Suppressor macrophage (primary cell): ENCODE measurements around the gene MTF1.

Experiments
- DNase-seq, 4 experiments: peaks; one replicate each; pipeline ENCODE4 v3.0.0-alpha.2; 2020 to 2022

Gene MTF1

DNA sequence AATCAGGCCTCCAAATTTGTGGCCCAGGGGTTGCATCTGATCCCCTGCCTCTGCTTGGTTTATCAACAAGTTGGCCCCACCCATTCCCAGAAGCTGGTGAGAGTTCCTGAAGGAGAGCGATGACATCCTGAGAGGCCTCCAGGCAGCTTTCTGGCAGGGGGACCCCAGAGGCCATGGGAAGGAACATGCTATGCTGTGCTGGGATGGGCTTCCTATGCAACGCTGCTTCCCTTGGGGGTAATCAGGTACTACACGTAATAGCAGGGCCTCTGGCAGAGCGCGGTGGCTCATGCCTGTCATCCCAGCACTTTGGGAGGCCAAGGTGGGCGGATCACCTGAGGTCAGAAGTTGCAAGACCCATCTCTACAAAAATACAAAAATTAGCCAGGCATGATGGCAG lies 8.4 kb upstream of the MTF1 start:
- no peak for DNase-seq

DNA sequence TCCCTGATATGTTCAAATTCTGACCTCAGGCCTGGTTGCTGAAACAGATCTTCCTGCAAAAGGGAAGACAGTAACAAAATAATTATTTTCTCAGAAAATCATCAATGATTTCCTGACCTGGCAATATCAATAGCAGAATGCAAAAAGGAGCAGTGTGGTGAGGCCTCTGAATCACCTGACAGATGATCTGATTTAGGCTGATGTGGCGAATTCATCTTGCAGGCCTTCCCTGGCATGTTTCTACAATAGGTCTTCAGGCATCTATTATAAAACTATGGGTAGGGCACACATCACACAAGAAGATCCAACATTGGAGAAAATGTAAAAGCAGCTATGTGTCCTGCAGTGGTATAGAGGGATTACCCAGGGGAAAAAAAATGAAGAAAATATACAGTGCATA lies 7.1 kb upstream of the MTF1 start:
- no peak for DNase-seq

DNA sequence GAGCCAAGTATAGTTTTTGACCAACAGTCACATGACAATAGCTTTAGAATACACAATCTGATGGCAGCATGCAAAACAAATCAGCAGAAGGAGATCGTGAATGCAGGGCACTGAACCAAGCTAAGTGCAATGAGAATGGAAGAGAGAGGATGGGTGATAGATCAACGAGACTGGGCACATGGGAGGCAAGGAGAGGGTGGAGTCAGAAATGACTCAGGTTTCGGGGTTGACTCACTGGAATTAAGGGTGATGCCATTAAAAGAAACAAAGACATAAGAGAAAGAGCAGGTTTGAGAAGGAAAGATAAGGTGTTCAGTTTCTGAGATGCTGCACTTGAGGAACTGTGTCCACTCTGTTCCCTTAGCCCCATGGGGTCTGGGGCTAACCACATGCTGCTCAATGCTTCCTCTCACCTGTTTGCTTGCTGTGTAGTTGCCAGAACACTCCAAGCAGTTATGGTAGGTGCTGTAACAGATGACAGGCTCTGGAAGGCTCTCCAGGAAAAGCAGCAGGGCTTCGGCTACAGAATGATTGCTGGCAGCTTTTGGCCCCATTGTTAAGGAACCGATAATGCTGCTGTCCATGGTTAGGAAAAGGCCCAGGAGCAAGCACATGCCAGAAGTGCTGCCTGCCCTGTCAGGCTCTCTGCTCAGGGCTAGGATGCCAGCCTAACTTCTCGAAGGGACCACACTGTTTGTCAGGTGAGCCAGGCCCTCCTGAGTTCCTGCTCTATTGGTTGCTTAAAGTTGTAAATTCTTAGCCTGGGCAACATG lies 6.1 kb upstream of the MTF1 start:
- DNase-seq = no peak

DNA sequence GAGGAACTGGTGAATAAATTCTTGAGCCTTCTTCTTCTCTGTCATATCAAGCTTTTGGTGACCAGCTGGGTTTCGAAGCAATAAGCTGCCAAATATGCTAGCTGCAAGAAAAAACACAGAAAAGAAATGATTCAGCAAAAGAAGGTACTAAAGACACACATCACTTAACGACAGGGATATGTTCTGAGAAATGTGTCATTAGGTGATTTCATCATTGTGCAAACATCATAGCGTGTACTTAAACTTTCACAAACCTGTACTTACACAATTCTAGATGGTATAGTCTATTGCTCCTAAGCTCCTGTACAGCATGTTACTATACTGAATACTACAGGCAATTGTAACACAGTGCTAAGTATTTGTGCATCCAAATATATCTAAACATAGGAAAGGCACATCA lies 2.9 kb upstream of the MTF1 start:
- no peak for DNase-seq

DNA sequence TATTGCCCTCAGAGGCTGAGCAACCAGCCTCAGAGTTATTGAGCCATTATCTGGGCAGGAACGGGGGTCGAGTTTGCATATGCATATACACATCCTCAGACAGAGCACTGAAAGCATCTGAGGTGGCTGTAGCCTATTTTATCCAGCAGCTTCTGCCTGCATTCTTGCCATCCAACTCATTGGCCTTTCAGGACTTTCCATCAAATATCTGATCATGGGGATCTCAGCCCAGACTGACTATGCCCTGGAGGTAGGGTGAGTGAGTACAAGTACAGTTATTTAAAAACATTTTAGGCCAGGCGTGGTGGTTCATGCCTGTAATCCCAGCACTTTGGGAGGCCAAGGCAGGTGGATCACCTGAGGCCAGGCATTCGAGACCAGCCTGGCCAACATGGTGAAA lies 1.8 kb upstream of the MTF1 start:
- DNase-seq = no peak

DNA sequence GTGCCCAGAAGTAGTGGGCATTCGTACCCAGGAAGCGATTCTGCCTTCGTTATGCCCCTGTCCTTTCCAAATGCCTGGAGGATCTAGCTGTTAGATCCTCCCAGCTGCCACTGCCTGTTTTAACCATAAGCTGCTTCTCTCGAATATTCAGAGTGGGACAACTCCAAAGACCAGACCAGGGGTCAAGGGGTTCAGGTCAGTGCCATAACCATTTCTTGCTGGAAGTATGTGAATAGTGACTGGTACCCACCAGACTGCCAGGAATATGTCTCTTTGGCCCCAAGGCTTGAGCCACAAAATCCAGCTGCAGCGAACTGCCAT lies 914 bp upstream of the MTF1 start:
- no peak for DNase-seq

DNA sequence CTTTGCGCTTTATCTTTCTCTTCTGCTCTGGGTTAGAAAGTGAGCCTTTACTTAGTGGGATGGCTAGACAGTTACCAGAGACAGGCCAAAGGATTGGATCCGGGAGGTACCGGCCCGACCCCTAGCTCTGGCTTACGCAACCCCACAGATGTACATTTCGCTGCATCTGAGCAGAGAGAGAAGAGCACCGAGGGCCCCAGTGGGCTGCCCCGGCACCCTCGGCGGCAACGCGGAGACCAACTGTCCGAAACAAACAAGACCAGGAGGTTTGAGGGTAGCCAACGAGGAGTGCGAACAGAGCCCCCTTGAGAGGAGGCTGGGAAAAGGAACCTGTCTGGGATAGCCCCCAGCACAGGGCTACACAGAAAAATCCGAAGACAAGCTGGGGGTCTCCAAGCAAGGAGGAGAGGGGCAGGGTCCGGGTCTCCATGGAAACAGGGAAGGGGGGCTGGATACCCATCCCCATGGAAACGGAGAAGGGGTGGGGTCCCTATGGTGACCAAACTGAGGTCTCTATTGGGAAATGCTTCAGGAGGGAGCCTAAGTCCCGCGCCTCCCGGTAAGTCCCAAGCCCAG lies 373 bp downstream of the MTF1 start:
- DNase-seq = peak; percentile 20 to 37 (median 23)

DNA sequence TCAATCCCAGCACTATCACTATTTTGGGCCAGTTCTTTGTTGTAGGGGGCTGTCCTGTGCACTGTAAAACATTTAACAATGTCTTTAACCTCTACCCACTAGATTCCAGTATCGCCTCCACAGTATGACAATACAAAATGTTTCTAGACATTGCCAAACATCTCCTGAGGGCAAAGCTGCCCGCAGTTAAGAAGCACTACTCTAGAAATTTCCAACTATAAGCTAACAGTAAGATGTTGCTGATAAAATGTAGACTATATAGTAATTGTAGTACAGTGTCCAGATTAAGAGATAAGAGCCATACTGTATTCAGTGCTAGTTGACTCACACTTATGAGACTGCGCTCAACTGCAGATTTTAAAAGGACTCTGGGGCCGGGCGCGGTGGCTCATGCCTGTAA lies 5.0 kb downstream of the MTF1 start:
- DNase-seq = no peak

DNA sequence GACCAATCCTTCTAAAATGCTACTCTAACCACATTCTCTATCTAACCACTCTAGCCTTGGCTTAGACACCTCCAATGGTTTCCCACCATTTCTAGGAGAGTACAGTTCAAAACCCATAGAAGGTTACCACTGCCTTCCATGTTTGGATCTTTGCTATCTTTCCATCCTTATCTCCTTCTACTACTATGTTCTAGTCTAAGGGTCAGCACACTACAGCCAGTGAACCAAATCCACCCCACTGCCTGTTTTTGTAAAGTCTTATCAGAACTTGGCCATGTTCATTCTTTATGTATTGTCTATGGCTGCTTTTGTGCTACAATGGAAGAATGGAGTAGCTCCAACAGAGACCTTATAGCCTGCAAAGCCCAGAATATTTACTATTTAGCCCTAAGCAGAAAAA lies 6.2 kb downstream of the MTF1 start:
- DNase-seq = no peak

DNA sequence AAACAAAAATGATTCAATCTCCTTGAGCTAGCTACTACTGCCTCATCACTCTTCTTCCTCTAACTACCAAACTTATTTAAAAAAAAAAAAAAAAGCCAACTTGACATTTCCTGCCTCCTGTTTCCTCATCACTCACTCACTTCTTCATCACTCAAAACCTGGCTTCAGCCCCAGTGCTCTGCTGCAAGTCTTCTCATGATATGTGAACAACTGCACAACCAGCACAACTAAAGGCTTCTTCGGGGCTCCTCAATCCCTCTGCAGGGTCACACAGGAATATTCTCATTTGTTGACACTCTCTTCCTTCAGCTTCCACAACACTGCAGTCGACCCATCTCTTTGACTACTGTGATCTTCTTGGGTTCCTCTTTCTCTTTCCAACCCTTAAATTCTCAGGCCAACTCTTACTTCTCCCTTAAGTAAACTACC lies 7.6 kb downstream of the MTF1 start:
- DNase-seq = peak; percentile 58 to 72 (median 66)

DNA sequence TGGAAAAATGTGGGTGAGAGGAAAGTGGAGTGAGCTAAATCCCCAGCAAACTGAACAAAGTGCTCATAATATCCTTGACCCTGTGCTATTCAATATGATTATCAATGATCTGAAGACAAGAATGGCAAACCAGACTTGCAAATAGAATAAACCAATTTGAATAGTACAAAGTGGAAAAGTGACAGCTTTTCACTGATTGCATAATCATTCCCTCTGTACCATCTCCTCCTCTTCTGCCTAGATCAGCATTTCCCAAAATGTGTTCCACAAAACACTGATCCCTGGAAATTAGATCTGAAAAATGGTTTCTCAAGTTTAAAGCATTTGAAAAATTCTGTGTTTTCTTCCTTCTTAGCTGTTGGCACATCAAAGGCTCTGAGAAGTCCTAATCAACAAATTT lies 8.1 kb downstream of the MTF1 start:
- DNase-seq = peak in 1 of 4 experiments; percentile 23

DNA sequence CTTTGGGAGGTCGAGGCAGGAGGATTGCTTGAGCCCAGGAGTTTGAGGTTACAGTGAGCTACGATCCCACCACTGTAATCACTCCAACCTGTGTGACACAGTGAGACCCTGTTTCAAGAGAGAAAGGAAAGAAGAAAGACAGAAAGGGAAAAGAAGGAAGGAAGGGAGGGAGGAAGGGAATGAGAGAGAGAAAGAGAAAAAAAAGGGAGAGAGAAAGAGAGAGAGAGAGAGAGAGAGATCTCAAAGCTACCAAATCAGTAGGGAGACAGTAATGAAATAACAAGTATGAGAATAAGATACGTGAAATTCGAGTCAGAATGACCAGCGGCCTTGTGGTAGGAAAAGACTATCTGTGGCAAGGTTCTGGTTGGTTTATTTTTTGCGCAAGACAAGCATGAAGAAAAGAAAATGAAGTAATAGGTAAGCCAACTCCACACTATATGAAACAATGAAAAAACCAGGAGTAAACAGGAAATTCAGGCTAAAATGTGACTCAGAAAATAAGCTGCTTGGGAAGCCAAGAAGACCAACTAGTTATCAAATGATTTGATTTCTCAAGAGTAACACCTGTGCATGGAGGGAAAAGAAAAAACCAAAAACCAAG lies 8.9 kb downstream of the MTF1 start:
- DNase-seq = peak; percentile 15 to 58 (median 47)

DNA sequence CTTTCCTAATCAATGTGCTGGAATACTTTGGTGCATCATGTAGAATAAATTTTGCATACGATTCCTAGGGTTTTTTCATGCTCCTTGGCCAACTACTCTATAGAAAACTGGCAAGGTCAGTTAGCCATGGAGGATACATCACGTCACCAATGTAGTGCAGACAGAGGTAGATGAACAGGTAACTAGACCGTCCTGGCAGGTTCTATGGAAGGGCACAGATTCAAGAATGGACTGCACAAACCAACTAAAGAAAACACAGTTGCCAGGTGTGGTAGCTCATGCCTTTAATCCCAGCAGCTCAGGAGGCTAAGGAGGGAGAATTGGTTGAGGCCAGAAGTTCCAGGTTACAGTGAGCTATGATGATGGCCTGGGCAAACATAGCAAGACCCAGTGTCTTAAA lies 9.9 kb downstream of the MTF1 start:
- no peak for DNase-seq

DNA sequence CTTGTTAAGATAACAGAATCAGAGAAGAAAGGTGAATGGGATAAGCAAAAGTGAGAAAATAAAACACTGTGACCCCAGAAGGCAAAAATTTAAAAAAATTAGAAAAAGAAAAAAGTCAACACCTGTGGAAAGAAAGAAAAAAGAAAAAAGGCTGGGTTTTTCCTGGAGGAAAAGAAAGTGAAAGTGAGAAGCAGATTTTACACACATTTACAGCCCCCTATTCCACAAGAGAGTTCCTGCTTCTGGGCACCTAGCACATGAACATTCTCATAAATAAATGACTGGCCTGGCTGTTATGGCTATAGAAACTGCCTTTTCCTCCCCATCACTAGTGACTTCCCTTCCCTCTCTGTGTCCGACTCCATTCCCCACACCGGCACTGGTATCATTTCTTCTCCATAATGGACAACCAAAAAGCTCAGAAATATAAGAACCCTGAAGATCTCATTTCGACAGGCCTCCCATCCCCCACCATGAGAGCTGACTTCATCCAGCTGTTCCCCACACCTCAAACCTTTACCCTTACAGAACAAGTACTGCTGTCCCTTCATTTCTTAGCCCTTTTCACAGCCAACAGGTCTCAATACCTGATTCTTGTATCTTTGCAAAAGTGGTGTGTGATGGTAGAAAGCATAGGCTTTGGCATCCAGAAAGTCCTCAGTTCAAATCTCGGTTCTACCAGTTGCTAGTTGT lies 12.6 kb downstream of the MTF1 start:
- peak in 2 of 4 experiments; percentile 11 to 30 for DNase-seq

DNA sequence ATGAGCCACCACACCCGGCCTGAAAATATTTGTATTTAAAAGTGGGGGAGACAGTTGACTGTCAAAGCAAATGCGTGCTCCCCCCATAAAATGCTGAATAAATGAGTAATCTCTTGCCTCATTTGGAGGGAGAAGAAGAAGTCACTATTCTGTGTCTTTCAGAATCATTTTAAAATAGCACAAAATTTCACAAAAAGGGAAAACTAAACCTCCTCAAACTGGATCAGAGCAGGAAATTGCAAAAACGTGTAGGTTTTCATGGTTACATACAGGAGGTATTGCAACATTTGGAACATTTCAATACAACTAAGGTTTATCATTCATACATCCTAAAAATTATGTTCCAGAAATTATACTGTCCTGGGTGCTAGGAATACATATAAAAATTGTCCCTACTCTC lies 13.6 kb downstream of the MTF1 start:
- peak; percentile 42 to 85 (median 65) for DNase-seq

DNA sequence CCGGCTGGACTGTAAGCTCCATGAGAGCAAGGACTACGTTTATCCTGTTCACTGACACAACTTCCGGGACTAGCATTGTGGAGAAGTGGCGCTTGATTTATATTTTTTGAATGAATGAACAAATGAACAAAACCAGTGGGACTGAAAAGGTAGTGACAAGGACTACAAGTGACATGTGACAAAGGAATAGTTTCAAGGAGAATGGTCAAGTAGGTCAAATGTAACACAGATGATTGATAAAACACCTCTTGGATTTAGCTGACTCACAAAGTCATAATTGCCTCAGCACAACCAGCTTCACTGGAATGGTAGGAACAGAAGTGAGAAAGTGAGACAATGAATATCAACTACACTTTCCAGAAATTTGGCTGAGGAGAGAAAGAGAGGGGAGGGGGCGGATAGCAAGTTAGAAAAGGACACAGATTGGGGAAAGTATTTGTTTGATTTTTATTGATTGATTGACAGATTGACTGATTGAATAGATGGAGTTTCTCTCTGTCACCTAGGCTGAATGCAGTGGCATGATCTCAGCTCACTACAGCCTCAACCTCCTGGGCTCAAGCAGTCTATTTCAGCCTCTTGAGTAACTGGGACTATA lies 14.2 kb downstream of the MTF1 start:
- no peak for DNase-seq

DNA sequence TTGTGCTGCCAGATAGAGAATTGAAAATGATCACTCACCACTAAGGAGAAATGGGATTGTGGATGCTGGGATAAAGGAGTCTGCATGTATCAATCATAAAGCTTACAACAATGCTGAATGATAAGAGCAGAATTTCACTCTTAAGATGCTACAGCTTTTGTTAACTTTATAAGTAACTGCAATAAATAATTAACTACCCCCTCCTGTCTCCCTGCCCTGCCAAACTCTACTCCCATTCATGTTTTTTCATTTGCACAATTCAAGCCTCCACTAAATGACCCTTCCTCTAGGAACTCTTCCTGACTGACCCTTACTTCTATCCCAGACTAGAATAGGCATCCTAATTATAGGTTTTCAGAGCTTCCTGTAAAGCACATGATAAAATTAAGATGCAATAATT lies 14.9 kb downstream of the MTF1 start:
- no peak for DNase-seq

DNA sequence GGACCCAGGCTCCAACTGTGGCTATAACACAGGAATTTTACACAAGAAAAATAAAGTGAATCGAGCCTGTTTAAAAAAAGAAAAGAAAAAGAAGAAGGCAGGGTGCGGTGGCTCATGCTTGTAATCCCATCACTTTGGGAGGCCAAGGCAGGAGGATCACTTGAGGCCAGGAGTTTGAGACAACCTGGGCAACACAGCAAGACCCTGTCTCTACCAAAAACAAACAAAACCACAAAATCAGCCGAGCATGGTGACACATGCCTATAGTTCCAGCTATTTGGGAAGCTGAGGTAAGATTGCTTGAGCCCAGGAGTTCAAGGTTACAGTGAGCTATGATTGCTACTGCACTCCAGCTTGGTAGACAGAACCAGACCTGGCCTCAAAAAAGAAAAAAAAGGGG lies 17.7 kb downstream of the MTF1 start:
- no peak for DNase-seq

DNA sequence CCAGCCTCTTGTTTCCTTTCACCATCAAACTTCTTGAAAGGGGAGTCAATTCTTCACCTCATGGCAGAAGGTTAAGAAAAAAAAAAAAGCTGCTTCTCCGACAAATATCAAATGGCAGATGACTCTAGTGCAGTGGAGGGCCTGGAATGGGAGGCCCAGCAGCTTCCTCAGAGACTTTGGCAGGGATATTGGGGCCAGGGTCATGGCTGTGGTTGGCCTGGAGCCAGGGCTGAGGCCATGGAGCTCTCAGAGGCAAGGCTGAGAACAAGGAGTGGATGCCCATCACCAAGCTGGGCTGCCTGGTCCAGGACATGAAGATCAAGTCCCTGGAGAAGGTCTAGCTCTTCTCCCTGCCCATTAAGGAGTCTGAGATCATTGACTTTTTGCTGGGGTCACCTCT lies 18.7 kb downstream of the MTF1 start:
- DNase-seq = no peak

DNA sequence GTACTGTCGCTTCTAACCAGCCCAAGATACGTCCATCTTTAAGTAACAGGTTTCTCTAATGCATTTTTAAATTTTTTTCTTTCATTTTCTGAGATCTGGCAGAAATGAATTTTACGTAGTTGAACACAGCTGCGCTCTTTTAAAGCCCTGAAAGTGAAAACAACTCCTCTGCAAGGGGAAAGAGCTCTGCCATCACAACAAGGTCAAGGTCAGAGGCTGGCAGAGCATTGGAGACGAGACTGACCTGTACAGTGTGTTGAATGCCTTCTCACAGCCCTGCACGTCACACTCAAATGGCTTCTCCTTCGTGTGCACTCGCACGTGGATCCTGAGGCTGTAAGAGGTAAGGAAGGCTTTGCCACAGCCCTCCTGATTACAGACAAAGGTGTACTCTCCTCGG lies 19.7 kb downstream of the MTF1 start:
- no peak for DNase-seq

DNA sequence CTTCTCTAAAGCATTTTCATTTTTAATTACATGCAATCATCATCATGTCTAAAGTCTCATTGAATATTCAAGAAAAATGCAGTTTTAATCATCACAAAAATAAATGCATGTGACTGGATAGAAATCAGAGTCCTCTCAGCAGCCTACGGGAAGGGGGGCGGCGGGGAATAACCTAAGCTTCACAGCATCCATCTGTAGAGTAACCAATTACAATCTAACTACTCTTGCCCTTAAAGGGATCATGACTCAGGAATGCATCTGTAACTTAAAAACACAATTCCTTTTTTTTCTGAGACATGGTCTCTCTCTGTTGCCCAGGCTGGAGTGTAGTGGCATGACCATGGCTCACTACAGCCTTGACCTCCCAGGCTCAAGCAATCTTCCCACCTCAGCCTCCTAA lies 22.6 kb downstream of the MTF1 start:
- no peak for DNase-seq

DNA sequence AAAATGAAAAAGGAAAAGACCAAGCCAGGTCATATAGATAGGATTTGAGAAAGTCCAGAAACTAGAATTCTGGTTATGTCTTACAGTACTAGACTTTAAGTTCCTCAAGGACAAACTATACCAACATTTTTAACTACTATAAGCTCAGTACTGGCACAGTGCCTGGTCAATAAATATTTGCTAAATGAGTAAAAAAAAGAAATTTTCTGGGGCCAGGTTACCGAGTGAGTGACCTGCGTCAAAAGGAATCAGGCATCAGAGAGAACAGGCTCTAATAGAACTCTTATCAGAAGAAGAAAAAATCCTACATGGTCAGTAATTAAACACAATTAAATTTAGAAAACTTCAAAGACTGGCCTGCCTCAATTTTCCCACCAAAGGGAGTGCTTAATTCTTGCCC lies 27.6 kb downstream of the MTF1 start:
- no peak for DNase-seq

DNA sequence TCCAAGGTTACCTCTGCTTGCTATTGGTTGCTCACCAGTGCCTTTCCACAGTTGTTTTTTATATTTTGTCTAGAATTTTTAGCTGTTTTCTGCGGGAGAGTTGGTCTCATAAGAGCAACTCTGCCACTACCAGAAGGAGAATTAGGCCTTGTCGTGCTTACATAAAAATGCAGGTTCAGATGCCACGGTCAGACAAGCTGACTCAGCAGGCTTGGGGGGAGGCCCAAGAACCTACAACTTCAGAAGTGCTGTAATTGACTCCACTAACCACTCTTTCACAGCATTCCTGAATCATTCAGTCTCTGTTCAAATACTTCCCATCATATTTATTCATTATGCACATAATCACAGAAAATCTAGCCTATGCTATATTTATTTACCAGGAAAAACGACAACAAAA lies 28.3 kb downstream of the MTF1 start:
- DNase-seq = no peak
